HL-60 (cell line): ENCODE measurements around the gene CLNK.
A peak's percentile ranks its signal among the peaks of the same experiment; 100 is the strongest.

ENCODE experiments used
- DNase-seq, 2 experiments: peaks; one replicate each; pipeline ENCODE4 v3.0.0-alpha.2; 2010 to 2020; ENCODE audit warnings: low read depth in 1 of 2, low spot score in 1 of 2
- H3K27ac ChIP-seq: fragments of 250-450 bp; sonication (Bioruptor Pico); replicated peaks from 2 replicates; pipeline ENCODE4 v1.5.1; 2020; ENCODE audit warnings: mild to moderate bottlenecking, moderate library complexity
- H3K27me3 ChIP-seq: fragments of 250-450 bp; sonication (Bioruptor Pico); 2 replicates; pipeline ENCODE4 v1.5.1; 2021; ENCODE audit warnings: mild to moderate bottlenecking, moderate library complexity; ENCODE audit not compliant: insufficient read depth, poor library complexity, severe bottlenecking
- H3K4me3 ChIP-seq: replicated peaks from 2 replicates; pipeline ENCODE4 v1.5.1; 2011; ENCODE audit warnings: mild to moderate bottlenecking, control low read depth, low read length; ENCODE audit not compliant: insufficient read depth
- CTCF ChIP-seq: IDR thresholded peaks from one replicate; pipeline ENCODE4 v1.5.1; 2011; ENCODE audit warnings: low read length, control low read depth, inconsistent platforms; ENCODE audit not compliant: insufficient read depth
- GABPA ChIP-seq: IDR thresholded peaks from 2 replicates; pipeline ENCODE4 v1.6.1; 2012; ENCODE audit warnings: low read depth
- POLR2AphosphoS5 ChIP-seq: IDR thresholded peaks from 2 replicates; pipeline ENCODE4 v1.6.1; 2012; ENCODE audit warnings: low read depth
- SPI1 ChIP-seq: IDR thresholded peaks from 2 replicates; pipeline ENCODE4 v1.6.1; 2012; ENCODE audit warnings: low read depth, mild to moderate bottlenecking, borderline replicate concordance
- TF ChIP-seq, protein P1 (sequence below): IDR thresholded peaks from 2 replicates; pipeline ENCODE4 v1.6.1; 2012; ENCODE audit warnings: low read depth; ENCODE audit not compliant: insufficient replicate concordance

The CLNK gene

GRCh38 chr4:10509733-10510132 is 174.8 kb downstream of the CLNK start:
- Histone ChIP-seq H3K27me3 (no peaks in the 10 kb centered on the region), H3K4me3 (no peak overlapping the region), H3K27ac (no peak overlapping the region)
- no peak for DNase-seq
- TF ChIP-seq POLR2AphosphoS5 (no peak), SPI1 (no peak), CTCF (no peak), GABPA (no peak)
- TF ChIP-seq, protein P1, sequence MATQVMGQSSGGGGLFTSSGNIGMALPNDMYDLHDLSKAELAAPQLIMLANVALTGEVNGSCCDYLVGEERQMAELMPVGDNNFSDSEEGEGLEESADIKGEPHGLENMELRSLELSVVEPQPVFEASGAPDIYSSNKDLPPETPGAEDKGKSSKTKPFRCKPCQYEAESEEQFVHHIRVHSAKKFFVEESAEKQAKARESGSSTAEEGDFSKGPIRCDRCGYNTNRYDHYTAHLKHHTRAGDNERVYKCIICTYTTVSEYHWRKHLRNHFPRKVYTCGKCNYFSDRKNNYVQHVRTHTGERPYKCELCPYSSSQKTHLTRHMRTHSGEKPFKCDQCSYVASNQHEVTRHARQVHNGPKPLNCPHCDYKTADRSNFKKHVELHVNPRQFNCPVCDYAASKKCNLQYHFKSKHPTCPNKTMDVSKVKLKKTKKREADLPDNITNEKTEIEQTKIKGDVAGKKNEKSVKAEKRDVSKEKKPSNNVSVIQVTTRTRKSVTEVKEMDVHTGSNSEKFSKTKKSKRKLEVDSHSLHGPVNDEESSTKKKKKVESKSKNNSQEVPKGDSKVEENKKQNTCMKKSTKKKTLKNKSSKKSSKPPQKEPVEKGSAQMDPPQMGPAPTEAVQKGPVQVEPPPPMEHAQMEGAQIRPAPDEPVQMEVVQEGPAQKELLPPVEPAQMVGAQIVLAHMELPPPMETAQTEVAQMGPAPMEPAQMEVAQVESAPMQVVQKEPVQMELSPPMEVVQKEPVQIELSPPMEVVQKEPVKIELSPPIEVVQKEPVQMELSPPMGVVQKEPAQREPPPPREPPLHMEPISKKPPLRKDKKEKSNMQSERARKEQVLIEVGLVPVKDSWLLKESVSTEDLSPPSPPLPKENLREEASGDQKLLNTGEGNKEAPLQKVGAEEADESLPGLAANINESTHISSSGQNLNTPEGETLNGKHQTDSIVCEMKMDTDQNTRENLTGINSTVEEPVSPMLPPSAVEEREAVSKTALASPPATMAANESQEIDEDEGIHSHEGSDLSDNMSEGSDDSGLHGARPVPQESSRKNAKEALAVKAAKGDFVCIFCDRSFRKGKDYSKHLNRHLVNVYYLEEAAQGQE = no peak

GRCh38 chr4:10506077-10506476 is 178.5 kb downstream of the CLNK start:
- TF ChIP-seq GABPA (no peak), SPI1 (peak; percentile 47; the same call in 1 of the 2 replicates)
- DNase-seq = peak in 1 of 2 experiments; percentile 9
- Histone ChIP-seq H3K27me3 (no peaks in the 10 kb centered on the region), H3K4me3 (no peak overlapping the region), H3K27ac (no peak overlapping the region)

DNA sequence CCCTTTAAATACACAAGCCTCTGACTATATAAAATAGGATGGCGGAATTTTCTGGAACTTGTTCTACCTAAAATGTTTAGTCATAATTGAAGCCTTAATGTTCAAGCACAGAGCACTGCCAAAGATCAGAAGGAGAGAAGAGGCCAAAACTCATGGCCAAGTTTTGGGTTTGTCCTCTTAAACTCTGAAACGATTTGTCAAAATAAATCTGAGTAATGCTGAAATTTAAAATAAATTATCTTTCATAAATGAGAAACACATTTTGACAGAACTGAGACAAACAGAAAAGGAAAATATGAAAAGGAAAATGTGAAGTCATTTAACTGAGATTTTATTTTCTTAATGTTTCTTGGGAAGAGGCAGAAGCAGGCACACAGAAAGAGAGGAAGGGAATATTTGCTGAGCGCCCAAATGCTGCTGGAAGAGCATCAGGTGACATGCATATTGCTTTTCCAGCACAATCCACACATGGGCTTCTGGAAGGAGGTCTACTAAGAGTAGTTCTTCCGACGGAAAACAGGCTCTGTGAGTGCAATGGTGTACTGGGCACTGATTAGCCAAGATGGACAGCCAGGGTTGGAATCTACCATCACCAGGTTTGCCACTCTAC is 179.9 kb downstream of the CLNK start:
- Histone ChIP-seq H3K27ac (no peak overlapping the region), H3K27me3 (no peaks in the 10 kb centered on the region), H3K4me3 (no peak overlapping the region)
- TF ChIP-seq SPI1 (no peak), GABPA (no peak), CTCF (no peak), POLR2AphosphoS5 (no peak)
- TF ChIP-seq, protein P1 = no peak
- DNase-seq = no peak

DNA sequence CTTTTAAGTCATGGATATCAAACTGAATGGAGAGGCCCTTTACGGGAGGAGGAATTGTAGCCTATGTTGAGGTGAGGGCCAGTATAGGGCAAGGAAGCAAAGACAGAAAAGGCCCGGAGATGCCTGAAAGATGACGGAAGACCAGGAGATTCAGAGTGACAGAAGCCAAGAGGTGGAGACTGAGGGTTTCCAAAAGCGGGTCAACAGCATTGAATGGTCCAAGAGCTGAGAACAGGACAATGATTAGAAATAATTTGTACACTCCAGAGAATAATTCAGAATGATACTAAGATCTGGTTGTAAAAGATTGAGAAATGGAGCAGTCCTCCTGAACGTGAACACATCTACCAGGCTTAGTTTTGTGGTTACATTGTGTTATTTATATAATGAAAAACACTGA is 181.9 kb downstream of the CLNK start:
- TF ChIP-seq GABPA (no peak), CTCF (no peak)
- TF ChIP-seq, protein P1 = no peak

More for the DNA sequence above, 181.9 kb downstream of the CLNK start:
- no peak for DNase-seq
- Histone ChIP-seq H3K27ac (no peak overlapping the region), H3K4me3 (no peak overlapping the region), H3K27me3 (no peaks in the 10 kb centered on the region)
